Ishikawa (cell line): ENCODE measurements around the gene BARHL2.

Experiments
- CREB1 ChIP-seq: IDR thresholded peaks from 2 replicates; pipeline ENCODE4 v1.6.1; 2012; ENCODE audit warnings: low read depth
- EGR1 ChIP-seq: IDR thresholded peaks from 2 replicates; pipeline ENCODE4 v1.6.1; 2012
- EP300 ChIP-seq: IDR thresholded peaks from 2 replicates; pipeline ENCODE4 v1.6.1; 2012; ENCODE audit warnings: borderline replicate concordance
- FOXM1 ChIP-seq: IDR thresholded peaks from 2 replicates; pipeline ENCODE4 v1.6.1; 2012; ENCODE audit warnings: low read depth, borderline replicate concordance
- MAX ChIP-seq: IDR thresholded peaks from 2 replicates; pipeline ENCODE4 v1.6.1; 2012
- NFIC ChIP-seq: IDR thresholded peaks from 2 replicates; pipeline ENCODE4 v1.6.1; 2012
- RAD21 ChIP-seq: IDR thresholded peaks from 2 replicates; pipeline ENCODE4 v1.6.1; 2012; ENCODE audit warnings: low read depth
- TAF1 ChIP-seq: IDR thresholded peaks from 2 replicates; pipeline ENCODE4 v1.6.1; 2012; ENCODE audit warnings: low read depth, mild to moderate bottlenecking
- TCF12 ChIP-seq: IDR thresholded peaks from 2 replicates; pipeline ENCODE4 v1.6.1; 2012; ENCODE audit warnings: low read depth
- TEAD4 ChIP-seq: IDR thresholded peaks from 2 replicates; pipeline ENCODE4 v1.6.1; 2012
- USF1 ChIP-seq: IDR thresholded peaks from 2 replicates; pipeline ENCODE4 v1.6.1; 2012
- YY1 ChIP-seq: IDR thresholded peaks from 2 replicates; pipeline ENCODE4 v1.6.1; 2012; ENCODE audit warnings: low read depth

- TF ChIP-seq NFIC (no peak), EP300 (no peak), TAF1 (no peak), CREB1 (no peak), EGR1 (no peak), RAD21 (no peak), TCF12 (no peak), YY1 (no peak), USF1 (no peak), MAX (no peak), FOXM1 (no peak), TEAD4 (no peak)
Measured at GRCh38 chr1:90717356-90717664, 208 bp upstream of the BARHL2 start.
